AG20443 (cell line): Measurements from ENCODE around the gene TEX52.
A peak's percentile ranks its signal among the peaks of the same experiment; 100 is the strongest.

Experiments
- DNase-seq: peaks from one replicate; pipeline ENCODE4 v3.0.0; 2012; ENCODE audit warnings: low spot score, mixed read lengths

The TEX52 gene

GRCh38 chr12:2857021-2857431 is at the start of gene TEX52:
TEX52 (minus strand) TSS chr12:2857039; CDS start chr12:2857026, 13 bp downstream.
- DNase-seq, result no peak

DNA sequence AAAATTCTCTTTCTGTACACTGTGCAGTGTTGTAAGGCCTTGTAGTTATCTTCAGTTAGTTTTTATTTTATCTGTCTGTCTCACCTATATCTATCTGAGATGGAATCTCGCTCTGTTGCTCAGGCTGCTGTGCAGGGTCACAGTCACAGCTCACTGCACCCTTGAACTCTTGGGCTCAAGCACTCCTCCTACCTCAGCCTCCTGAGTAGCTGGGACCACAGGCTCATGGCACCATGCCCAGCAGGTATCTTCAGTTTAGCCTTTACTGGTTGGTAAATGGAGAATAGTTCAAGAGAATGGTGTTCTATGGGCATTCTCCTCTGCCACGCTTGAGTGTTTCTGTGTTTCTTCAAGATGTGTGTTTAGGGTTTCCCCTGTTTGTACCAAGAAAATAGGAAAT is 47.4 kb upstream of the TEX52 start:
- DNase-seq, result no peak

DNA sequence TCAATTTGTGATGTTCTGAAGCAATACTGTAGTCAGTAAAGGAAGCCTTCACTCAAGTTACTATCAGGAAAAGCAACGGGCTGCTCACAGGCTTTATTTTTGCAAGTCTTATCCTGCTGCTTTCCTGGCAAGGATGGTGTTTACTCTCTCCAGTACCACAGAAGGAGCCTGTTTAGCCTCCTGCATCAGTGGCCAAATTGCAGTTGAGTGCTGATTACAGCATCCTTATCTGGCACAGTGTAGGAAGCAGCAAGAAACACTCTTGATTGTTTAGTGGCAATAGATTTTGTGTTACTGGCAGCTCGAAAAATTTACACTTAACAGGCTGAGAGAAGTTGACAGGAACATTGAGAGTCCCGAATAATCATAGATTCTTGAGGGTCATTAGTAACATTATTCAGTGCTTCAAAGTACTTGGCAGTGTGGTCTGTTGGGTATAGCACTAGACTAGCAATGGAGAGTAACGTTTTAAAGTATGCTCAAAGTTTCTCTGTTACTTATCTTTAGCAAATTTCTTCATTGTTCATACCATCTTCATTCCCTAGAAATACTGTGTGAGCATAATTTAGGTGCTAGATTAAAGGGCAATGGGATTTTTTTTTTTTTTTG is 45.5 kb upstream of the TEX52 start:
- no peak for DNase-seq

GRCh38 chr12:2900642-2901041 is 43.8 kb upstream of the TEX52 start:
- no peak for DNase-seq

- DNase-seq, result no peak
Observed at GRCh38 chr12:2897418-2897817, 40.6 kb upstream of the TEX52 start.

DNA sequence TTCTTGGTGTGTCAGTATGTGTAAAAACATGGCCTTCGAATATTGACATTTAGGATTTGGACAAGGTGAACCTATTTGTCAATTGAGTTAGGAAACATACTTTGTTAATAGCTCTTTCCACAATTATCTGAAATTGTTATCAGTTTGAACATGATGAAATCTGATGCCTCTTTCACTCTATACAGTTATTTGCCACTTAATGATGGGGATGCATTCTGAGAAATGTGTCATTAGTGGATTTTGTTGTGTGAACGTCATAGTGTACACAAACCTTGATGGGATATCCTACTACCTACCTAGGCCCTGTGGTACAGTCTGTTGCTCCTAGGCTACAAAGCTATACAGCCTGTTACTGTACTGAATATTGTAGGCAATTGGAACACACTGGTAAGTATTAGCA is 38.7 kb upstream of the TEX52 start:
- no peak for DNase-seq

DNA sequence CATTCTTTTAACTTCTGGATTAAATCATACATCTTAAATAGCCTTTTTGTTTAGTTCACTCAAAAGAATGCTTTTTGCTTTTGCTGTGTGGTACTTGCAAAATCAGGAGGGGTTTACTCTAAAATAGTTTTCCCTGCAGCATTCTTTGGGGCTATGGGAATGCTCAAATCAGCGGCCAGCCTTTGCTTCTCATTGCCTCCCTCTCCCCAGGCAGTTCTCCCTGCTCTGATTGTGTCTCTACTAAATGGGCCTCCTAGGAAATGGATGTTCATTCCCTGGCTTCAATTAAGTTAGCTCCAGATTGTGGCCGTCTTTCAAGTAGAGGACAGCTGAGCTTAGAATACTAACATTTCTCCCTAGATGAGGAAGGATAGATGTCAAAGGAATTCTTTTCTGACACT is 38.2 kb upstream of the TEX52 start:
- peak; percentile 58 for DNase-seq

DNA sequence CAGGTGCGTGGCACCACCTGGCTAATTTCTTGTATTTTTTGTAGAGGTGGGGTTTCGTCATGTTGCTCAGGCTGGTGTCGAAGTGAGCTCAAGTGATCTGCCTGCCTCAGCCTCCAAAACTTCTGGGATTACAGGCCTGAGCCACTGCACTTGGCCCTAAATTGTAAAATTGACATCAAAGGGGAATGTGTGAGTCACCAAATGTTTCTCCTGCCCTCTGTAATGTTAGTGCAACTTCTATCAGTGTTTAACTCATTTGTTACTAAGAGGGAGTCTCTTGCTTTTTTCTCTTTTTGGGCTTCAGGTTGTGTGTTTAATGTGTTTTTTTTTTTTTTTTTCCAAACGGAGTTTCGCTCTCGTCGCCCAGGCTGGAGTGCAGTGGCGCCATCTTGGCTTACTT is 36.2 kb upstream of the TEX52 start:
- peak; percentile 56 for DNase-seq

DNA sequence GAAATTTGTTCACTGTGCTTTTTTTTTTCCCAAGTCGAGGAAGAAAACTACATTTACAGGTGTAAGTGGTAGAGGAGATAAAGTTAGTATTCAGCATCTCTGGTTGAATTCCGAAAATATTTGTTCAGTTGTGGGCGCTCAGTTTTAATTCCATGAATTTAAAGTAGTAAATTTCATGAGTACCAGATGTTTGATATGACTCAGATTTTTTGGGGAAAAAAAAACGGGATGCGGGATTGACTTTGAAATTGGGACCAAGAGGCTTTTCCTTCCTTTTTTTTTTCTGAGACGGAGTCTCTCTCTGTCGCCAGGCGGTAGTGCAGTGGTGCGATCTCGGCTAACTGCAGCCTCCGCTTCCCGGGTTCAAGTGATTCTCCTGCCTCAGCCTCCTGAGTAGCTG is 35.4 kb upstream of the TEX52 start:
- no peak for DNase-seq

DNA sequence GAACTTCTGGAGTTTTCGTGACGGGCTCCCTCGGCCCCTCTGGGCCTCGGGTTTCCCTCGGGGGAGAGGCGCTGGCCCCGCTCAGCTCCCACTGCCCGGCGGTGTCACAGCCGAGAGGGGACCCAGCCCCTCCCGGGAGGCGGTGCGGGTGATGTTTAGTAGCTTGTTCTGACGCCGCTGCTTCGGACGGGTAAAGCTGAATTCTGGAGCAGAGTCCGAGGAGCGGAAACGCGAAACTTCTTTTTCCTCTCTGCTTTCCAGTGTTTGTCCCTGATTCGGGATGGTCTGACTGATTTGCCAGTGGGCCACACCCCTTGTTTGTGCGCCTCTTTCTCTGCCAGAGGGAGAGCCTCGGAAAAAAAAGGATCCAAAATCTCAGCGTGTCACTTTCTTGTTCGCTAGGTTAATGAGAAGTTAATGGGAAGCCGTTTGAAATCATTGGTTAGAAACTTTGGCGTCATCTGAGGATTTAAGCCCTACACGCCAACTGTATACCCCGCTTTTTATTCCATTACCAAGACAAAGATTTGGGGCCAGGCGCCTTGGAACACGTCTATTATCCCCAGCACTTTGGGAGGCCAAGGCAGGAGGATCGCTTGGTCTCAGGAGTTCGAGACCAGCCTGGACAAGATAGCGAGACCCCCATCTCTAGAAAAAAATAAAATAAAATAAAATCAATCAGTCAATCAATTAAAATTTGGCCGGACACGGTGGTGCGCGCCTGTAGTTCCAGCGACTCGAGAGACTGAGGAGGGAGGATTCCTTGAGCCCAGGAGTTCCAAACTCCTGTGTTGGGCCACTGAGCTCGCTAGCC is 34.6 kb upstream of the TEX52 start:
- peak; percentile 55 for DNase-seq

DNA sequence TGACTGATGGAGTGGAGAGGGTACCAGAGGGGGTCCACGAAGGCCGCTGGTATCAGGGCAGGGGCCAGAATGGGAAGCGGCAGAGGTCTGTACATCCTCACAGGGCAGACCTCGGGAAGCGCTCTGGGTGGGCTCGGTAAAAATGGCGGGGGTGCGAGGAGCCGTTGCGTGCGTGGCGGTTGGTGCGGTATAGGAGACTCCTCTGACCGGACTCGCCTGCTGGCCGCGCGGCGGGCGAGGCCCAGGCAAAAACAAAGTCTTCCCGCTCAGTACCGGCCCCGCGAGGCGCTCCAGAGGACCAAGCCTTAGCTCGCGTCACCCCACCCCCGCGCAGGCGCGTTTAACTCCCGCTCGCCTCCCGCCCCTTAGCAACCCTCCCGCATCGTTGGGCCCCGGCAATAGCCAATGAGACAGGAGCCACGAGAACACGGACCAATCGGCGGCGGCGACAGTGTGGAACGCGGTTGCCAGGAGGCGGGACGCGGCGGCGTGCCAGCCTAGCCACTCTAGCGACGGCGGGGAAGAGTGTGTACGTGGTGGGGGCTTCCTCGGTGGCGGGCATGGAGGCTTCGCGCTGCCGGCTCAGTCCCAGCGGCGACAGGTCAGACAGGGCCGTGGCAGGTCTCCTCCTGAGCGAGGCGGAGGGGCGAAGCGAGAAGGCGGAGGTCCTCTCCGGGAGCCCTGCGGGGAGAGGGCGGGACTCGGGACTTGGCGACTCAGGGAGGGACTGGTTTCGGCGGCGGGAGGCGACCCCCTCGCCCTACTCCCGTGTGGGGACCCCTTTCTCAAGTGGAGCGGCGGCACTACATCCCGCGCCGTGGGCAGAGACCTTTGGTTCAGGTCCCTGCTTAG is 33.8 kb upstream of the TEX52 start, which contains the start of gene TULP3:
Gene TULP3, plus strand, starts transcription at position 504 of the 852 bp plus-strand sequence. Its CDS starts 57 bp downstream, at position 561.
- DNase-seq, result peak; percentile 99

DNA sequence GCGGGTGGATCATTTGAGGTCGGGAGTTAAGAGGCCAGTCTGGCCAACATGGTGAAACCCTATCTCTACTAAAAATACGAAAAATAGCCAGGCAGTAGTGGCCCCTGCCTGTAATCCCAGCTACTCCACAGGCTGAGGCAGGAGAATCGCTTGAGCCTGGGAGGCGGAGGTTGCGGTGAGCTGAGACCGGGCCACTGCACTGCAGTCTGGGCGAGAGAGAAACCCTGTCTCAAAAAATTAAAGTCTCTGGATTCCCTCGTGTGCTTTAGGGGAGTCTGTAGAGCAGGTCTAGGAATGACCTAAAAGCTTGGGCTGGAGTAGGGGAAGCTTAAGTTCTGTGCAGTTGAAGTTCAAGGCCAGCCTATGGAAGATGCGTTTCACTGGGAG is 33.2 kb upstream of the TEX52 start:
- no peak for DNase-seq

DNA sequence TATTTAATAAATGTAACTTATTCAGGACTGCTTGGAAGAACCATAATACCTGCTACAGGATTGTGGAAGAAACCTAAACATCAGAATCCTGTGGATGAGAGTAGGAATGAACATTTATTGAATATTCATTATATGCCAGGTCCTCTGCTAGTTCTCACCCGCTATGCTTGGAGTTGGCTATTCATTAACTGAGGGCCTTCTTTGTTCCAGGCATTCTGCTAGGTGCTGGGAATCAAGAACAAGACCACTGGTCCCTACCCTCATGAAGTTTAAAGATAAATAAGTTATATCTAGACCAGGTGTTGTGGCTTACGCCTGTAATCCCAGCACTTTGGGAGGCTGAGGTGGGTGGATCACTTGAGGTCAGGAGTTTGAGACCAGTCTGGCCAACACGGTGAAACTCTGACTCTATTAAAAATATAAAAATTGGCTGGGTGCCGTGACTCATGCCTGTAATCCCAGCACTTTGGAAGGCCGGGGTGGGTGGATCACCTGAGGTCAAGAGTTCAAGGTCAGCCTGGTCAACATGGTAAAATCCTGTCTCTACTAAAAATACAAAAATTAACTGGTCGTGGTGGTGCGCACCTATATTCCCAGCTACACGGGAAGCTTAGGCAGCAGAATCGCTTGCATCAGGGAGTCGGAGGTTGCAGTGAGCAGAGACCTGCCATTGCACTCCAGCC is 30.1 kb upstream of the TEX52 start:
- no peak for DNase-seq

GRCh38 chr12:2884810-2885209 is 28.0 kb upstream of the TEX52 start:
- no peak for DNase-seq

DNA sequence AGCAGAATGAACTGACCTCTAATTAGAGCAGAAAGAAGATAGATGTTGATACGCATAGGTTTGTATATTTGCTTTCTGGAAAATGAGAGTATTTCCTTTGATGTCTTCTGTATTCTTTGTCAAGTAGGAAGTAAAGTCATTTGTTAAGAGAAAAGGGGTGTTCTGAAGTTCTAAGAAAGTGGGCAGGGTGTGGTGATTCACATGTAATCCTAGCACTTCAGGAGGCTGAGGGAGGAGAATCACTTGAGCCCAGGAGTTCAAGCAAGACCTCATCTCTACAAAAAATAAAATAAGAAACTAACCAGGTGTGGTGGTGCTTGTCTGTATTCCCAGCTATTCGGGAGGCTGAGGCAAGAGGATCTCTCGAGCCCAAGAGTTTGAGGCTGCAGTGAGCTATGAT is 23.0 kb upstream of the TEX52 start:
- no peak for DNase-seq

DNA sequence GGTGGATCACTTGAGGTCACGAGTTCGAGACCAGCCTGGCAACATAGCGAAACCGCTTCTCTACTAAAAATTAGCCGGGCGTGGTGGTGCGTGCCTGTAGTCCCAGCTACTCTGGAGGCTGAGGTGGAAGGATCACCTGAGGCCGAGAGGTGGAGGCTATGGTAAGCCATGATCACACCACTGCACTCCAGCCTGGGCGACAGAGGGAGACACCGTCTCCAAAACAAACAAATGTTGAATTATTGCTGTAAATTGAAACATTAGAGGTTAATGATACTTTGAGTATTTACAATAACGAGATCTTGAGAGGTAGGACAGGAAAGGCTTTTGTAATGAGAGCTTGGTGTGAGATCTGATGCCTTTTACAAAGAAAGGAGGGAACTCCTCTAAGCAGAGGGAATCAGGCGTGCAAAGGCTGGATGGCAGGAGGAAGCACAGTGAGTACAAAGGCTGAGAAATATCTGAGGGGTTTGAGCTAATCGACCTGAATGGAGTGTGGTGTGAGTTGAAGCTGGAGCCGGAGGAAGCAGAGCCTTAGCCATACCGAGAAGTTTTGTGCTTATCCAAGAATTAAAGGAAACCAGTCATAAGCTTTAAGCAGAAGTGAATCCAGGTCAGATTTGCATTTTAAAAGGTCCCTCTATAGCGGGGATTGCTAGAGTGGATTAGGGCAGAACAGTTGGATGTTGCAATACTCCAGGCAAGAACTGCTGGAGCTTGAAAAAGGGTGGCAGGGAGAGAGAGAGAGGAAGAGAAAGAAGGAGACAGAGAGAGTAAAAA is 21.3 kb upstream of the TEX52 start:
- no peak for DNase-seq

- DNase-seq, result peak; percentile 98
Observed at GRCh38 chr12:2877047-2877952, 20.5 kb upstream of the TEX52 start, which contains the start of the genes FOXM1 and RHNO1. FOXM1 (minus strand) TSS chr12:2877174; CDS start chr12:2874478, 2,696 bp downstream. RHNO1 (plus strand) TSS chr12:2877223; CDS start chr12:2885367, 8,144 bp downstream.

- peak; percentile 40 for DNase-seq
Observed at GRCh38 chr12:2876431-2877046, 19.7 kb upstream of the TEX52 start.

DNA sequence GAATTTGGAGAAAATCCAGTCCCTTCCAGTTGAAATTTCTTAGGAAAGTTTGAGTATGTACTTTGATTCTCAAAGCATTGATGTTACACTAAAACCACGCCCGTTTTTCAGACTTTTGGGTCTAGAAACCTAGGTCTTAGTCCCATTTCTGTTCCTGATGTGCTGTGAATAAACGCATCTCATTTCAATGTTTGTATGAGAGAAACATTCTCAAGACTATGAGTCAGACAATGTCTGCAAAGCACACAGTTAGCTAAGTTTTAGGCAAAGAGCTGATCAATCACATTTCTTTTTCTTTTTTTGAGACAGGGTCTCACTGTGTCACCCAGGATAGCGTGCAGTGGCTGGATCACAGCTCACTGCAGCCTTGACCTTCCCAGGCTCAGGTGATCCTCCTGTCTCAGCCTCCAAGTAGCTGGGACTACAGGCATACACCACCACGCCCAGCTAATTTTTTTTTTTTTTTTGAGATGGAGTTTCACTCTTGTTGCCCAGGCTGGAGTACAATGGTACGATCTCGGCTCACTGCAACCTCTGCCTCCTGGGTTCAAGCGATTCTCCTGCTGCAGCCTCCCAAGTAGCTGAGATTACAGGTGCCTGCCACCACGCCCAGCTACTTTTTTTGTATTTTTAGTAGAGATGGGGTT is 12.3 kb upstream of the TEX52 start:
- DNase-seq, result peak; percentile 37
